HepG2 (cell line): ENCODE data around the gene MRO. TPM values are rescaled to one million over a fixed set of nuclear protein-coding genes. Genes with fewer than 3 reads are reported as not detected.
A peak's percentile ranks its signal among the peaks of the same experiment; 100 is the strongest.

Source experiments
- ARID2 ChIP-seq: sonication (generic); formaldehyde crosslinking; IDR thresholded peaks from 2 replicates; pipeline ENCODE4 v1.8.1; 2022; ENCODE audit warnings: mild to moderate bottlenecking, missing genetic modification reagents, borderline replicate concordance
- ATF7 ChIP-seq, 2 experiments: fragments of 450-650 bp in 1 of 2; sonication (generic) in 1 of 2; formaldehyde crosslinking in 1 of 2; IDR thresholded peaks; 2 replicates each; pipeline versions ENCODE4 v1.4.0 to v1.6.1; 2016 to 2020; ENCODE audit warnings: antibody characterized with exemption in 1 of 2, mild to moderate bottlenecking in 1 of 2, missing genetic modification reagents in 1 of 2
- BHLHE40 ChIP-seq: IDR thresholded peaks from 2 replicates; pipeline ENCODE4 v1.6.1; 2011; ENCODE audit warnings: low read length, improper control_type of control experiment
- CCDC6 ChIP-seq: sonication (generic); formaldehyde crosslinking; IDR thresholded peaks from 2 replicates; pipeline ENCODE4 v1.8.1; 2022; ENCODE audit warnings: mild to moderate bottlenecking, missing genetic modification reagents, moderate library complexity
- CHD4 ChIP-seq: fragments of 200-600 bp; sonication (generic); IDR thresholded peaks from 2 replicates; pipeline ENCODE4 v1.7.0; 2017; ENCODE audit warnings: mild to moderate bottlenecking, low read length, borderline replicate concordance
- EEA1 ChIP-seq: sonication (generic); formaldehyde crosslinking; IDR thresholded peaks from 2 replicates; pipeline ENCODE4 v1.5.1; 2020; ENCODE audit warnings: mild to moderate bottlenecking, missing genetic modification reagents, borderline replicate concordance
- HNF4A ChIP-seq: sonication (generic); formaldehyde crosslinking; IDR thresholded peaks from 2 replicates; pipeline ENCODE4 v1.4.0; 2020; ENCODE audit warnings: missing genetic modification reagents
- HOXA7 ChIP-seq: sonication (generic); formaldehyde crosslinking; IDR thresholded peaks from 2 replicates; pipeline ENCODE4 v1.8.1; 2022; ENCODE audit warnings: mild to moderate bottlenecking, missing genetic modification reagents, moderate library complexity
- MBD4 ChIP-seq: IDR thresholded peaks from 2 replicates; pipeline ENCODE4 v1.6.1; 2012; ENCODE audit warnings: low read length, inconsistent platforms, borderline replicate concordance
- MED1 ChIP-seq: sonication (generic); formaldehyde crosslinking; IDR thresholded peaks from 2 replicates; pipeline ENCODE4 v1.4.0; 2020; ENCODE audit warnings: missing genetic modification reagents
- SALL1 ChIP-seq: sonication (generic); formaldehyde crosslinking; IDR thresholded peaks from 2 replicates; pipeline ENCODE4 v1.8.0; 2022; ENCODE audit warnings: mild to moderate bottlenecking, missing genetic modification reagents
- TAF15 ChIP-seq: fragments of 200-400 bp; formaldehyde crosslinking; IDR thresholded peaks from one replicate; pipeline ENCODE4 v1.6.1; 2018; ENCODE audit warnings: mild to moderate bottlenecking, low read depth, low read length; ENCODE audit not compliant: poor library complexity, severe bottlenecking
- TBX3 ChIP-seq: fragments of 450-650 bp; IDR thresholded peaks from 2 replicates; pipeline ENCODE4 v1.6.1; 2017; ENCODE audit warnings: antibody characterized with exemption, mild to moderate bottlenecking, inconsistent platforms, borderline replicate concordance
- TFDP1 ChIP-seq: IDR thresholded peaks from 2 replicates; pipeline ENCODE4 v1.6.1; 2016; ENCODE audit warnings: missing compliant biosample characterization, missing genetic modification reagents, borderline replicate concordance
- UBTF ChIP-seq: sonication (generic); formaldehyde crosslinking; IDR thresholded peaks from 2 replicates; pipeline ENCODE4 v1.4.0; 2020; ENCODE audit warnings: mild to moderate bottlenecking, missing genetic modification reagents
- ZFP91 ChIP-seq: sonication (generic); formaldehyde crosslinking; IDR thresholded peaks from 2 replicates; pipeline ENCODE4 v1.9.0; 2022; ENCODE audit warnings: missing genetic modification reagents, mild to moderate bottlenecking, borderline replicate concordance
- ZFX ChIP-seq: sonication (generic); formaldehyde crosslinking; IDR thresholded peaks from 2 replicates; pipeline ENCODE4 v1.4.0; 2020; ENCODE audit warnings: mild to moderate bottlenecking, low read depth, missing genetic modification reagents, moderate library complexity
- ZNF280B ChIP-seq: sonication (generic); formaldehyde crosslinking; IDR thresholded peaks from 2 replicates; pipeline ENCODE4 v1.5.0; 2020; ENCODE audit warnings: missing genetic modification reagents, mild to moderate bottlenecking, borderline replicate concordance
- ZNF446 ChIP-seq: sonication (generic); formaldehyde crosslinking; IDR thresholded peaks from 2 replicates; pipeline ENCODE4 v1.5.0; 2020; ENCODE audit warnings: mild to moderate bottlenecking, missing genetic modification reagents
- ZNF761 ChIP-seq: sonication (generic); formaldehyde crosslinking; conservative IDR thresholded peaks from 2 replicates; pipeline ENCODE4 v1.4.0; 2020; ENCODE audit warnings: mild to moderate bottlenecking, missing genetic modification reagents
- ZNF891 ChIP-seq: sonication (generic); formaldehyde crosslinking; IDR thresholded peaks from 2 replicates; pipeline ENCODE4 v1.5.0; 2020; ENCODE audit warnings: mild to moderate bottlenecking, missing genetic modification reagents
- polyA plus RNA-seq, 8 experiments: library from polyadenylated mRNA; depleted of rRNA in 3 of 8; stranded (reverse) in 7 of 8; unstranded in 1 of 8; fragments of >200 nt; fragmentation: Illumina TruSeq in 4 of 8; extraction: Trizol in 4 of 8; gene quantifications; 2 replicates each; pipeline versions ENCODE4 v1.2.1 to v1.2.3, GENCODE V29; 2011 to 2016; ENCODE audit warnings: low read depth in 4 of 8, missing spikeins in 1 of 8, mixed read lengths in 1 of 8; ENCODE audit not compliant: insufficient read depth in 1 of 8
- total RNA-seq, 5 experiments: library from RNA; depleted of rRNA; stranded (reverse); fragments of >200 nt; fragmentation: Illumina TruSeq; extraction: Trizol; gene quantifications; 2 replicates each; pipeline ENCODE4 v1.2.3, GENCODE V29; 2016; ENCODE audit warnings: low read depth in 1 of 5

Gene MRO
- total and polyA plus RNA-seq, 2 of the 13 experiments (the other 11 are each of a cell fraction or from before 2014, with no cell fraction given) = not detected

GRCh38 chr18:50806208-50806616 lies 13.6 kb downstream of the MRO start (continued):
- TF ChIP-seq UBTF = no peak
- no peak for TF ChIP-seq ZNF446 (CRISPR knock-in tag)
- TF ChIP-seq ZFX = 0 out of 2 replicates have a peak, but pooled peaks have one; percentile 32
- TF ChIP-seq ARID2 (CRISPR knock-in tag) = no peak
- TF ChIP-seq EEA1 (CRISPR knock-in tag) = 0 out of 2 replicates have a peak, but pooled peaks have one; percentile 63
- TF ChIP-seq TBX3 = peak; percentile 24; the same call in 1 of the 2 replicates
- TF ChIP-seq MBD4 = no peak
- 0 out of 2 replicates have a peak, but pooled peaks have one; percentile 49 for TF ChIP-seq ZNF891 (CRISPR knock-in tag)
- TF ChIP-seq ZNF280B = no peak
- peak; percentile 59 for TF ChIP-seq BHLHE40
- no peak for TF ChIP-seq ZFP91
- no peak for TF ChIP-seq TAF15
- no peak for TF ChIP-seq HOXA7 (CRISPR knock-in tag)
- no peak for TF ChIP-seq ZNF761 (CRISPR knock-in tag)
- TF ChIP-seq MED1 = 0 out of 2 replicates have a peak, but pooled peaks have one; percentile 23
- no peak for TF ChIP-seq CCDC6 (CRISPR knock-in tag)
- TF ChIP-seq TFDP1 (CRISPR knock-in tag) = peak; percentile 67; the same call in 1 of the 2 replicates
- no peak for TF ChIP-seq CHD4
- TF ChIP-seq ATF7 (IDR thresholded peaks at IDR 0.05) = no peak
- no peak for TF ChIP-seq ATF7 (CRISPR knock-in tag; IDR thresholded peaks at IDR 0.05)
- TF ChIP-seq HNF4A = peak; percentile 61
- peak; percentile 71 for TF ChIP-seq SALL1
